Esophagus muscularis mucosa (tissue), 4 donors: Measurements from ENCODE around the gene VDR. TPM values are rescaled to one million over a fixed set of nuclear protein-coding genes. Genes with fewer than 3 reads are reported as not detected.

Source experiments
- DNase-seq: peaks from one replicate; pipeline ENCODE4 v3.0.0-alpha.2; 2017; ENCODE audit errors: extremely low spot score
- H3K27ac ChIP-seq, 4 donors: fragments of 200-600 bp; sonication (generic); replicated peaks in 1 of 4; 1 replicate in 3 of 4; 2 replicates in 1 of 4; pipeline ENCODE4 v1.5.1; 2016 to 2019; ENCODE audit warnings: mild to moderate bottlenecking in 1 of 4
- H3K27me3 ChIP-seq, 4 donors: fragments of 200-600 bp; sonication (generic); one replicate each; pipeline versions ENCODE4 v1.5.1 to v1.6.0; 2016 to 2019
- H3K36me3 ChIP-seq, 4 donors: fragments of 200-600 bp; sonication (generic); one replicate each; pipeline ENCODE4 v1.5.1; 2016 to 2019
- H3K4me1 ChIP-seq, 4 donors: fragments of 200-600 bp; sonication (generic); one replicate each; pipeline ENCODE4 v1.5.1; 2016 to 2019
- H3K4me3 ChIP-seq, 4 donors: fragments of 200-600 bp; sonication (generic); 1 replicate in 2 of 4; 2 replicates in 2 of 4; pipeline ENCODE4 v1.5.1; 2016 to 2019; ENCODE audit warnings: mild to moderate bottlenecking in 4 of 4, moderate library complexity in 1 of 4
- H3K9me3 ChIP-seq, 4 donors: fragments of 200-600 bp; sonication (generic); 1 replicate in 3 of 4; 2 replicates in 1 of 4; pipeline ENCODE4 v1.5.1; 2016 to 2019
- EP300 ChIP-seq: sonication (generic); formaldehyde crosslinking; IDR thresholded peaks from one replicate; pipeline ENCODE4 v1.6.1; 2017; ENCODE audit warnings: antibody characterized with exemption
- POLR2A ChIP-seq: fragments of 450-650 bp; IDR thresholded peaks from one replicate; pipeline ENCODE4 v1.6.1; 2017; ENCODE audit warnings: antibody characterized with exemption, moderate library complexity, mild to moderate bottlenecking, low read depth
- POLR2AphosphoS5 ChIP-seq, 2 donors: sonication (generic); formaldehyde crosslinking; IDR thresholded peaks; one replicate each; pipeline ENCODE4 v1.6.1; 2017; ENCODE audit warnings: antibody characterized with exemption in 2 of 2
- WGBS: methylation state at CpG from one replicate; pipeline ENCODE4 v1.1.5; 2018; 5-methylcytosine and 5-hydroxymethylcytosine counted together
- intact Hi-C: fragments of 100-400 bp; cut with DNase I; formaldehyde crosslinking; loops from one replicate; pipeline ENCODE4 v1.15.1; 2023
- total RNA-seq, 4 donors: library from RNA; depleted of rRNA; stranded (reverse); fragments of >200 nt; gene quantifications; one replicate each; pipeline versions ENCODE4 v1.1.0 to v1.2.1, GENCODE V29; 2016
- TF ChIP-seq, protein P1 (sequence below), 3 experiments: fragments of 200-600 bp in 2 of 3; fragments of 450-650 bp in 1 of 3; sonication (generic) in 2 of 3; IDR thresholded peaks; one replicate each; pipeline ENCODE4 v1.5.1; 2017 to 2019; ENCODE audit warnings: antibody characterized with exemption in 3 of 3, mild to moderate bottlenecking in 2 of 3, moderate library complexity in 1 of 3

The VDR gene
- total RNA-seq, 4 donors from 2014 or later, result 0.42 to 2.8 (median 2.1) TPM

DNA sequence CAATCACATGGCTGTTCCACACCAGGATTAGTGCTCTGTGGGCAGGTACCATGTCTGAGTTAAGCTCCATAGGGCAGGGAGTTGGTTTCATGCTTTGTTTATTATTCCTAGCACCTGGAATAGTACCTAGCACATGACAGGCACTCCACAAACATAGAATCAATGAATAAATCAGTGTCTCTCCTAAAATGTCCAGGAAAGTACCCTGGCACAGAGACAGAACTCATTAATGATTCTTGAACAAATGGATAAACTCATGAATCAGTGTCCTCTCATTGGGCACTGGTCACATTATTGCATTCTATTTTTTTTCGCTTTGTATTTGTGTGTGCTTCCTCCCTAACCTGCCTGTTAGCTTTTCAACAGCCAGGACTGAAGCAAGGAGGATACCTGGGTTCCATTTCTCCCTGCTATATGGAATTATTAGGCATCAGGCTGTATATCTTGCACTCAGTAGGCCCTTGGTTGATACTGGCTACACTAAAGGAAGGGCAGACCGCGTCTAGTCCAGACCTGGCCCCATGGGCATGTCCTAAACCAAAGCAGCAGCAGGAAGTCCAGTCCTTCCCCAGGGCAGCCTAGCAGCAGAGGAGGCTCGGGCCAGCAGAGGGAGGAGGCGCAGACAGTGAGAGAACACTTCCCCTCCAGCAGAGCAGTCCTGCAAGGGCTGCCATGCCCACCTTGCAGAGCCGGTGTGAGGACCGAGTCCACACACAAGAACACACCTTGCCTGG lies 103.5 kb downstream of the VDR start:
- peaks cover 81 to 98% (median 88%) of the 10 kb centered on the region in 4 donors for H3K4me1 ChIP-seq
- TF ChIP-seq, protein P1, sequence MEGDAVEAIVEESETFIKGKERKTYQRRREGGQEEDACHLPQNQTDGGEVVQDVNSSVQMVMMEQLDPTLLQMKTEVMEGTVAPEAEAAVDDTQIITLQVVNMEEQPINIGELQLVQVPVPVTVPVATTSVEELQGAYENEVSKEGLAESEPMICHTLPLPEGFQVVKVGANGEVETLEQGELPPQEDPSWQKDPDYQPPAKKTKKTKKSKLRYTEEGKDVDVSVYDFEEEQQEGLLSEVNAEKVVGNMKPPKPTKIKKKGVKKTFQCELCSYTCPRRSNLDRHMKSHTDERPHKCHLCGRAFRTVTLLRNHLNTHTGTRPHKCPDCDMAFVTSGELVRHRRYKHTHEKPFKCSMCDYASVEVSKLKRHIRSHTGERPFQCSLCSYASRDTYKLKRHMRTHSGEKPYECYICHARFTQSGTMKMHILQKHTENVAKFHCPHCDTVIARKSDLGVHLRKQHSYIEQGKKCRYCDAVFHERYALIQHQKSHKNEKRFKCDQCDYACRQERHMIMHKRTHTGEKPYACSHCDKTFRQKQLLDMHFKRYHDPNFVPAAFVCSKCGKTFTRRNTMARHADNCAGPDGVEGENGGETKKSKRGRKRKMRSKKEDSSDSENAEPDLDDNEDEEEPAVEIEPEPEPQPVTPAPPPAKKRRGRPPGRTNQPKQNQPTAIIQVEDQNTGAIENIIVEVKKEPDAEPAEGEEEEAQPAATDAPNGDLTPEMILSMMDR (IDR thresholded peaks at IDR 0.05), result peak; percentile 19 to 46 (median 33)
- no peak for TF ChIP-seq POLR2A
- peak overlapping the region in 1 of 4 donors; percentile 13 for H3K4me3 ChIP-seq
- intact Hi-C loops, result no loop called here
- H3K27ac ChIP-seq, result peak overlapping the region; percentile 92 to 99 (median 98)
- H3K27me3 ChIP-seq, result no peaks in the 10 kb centered on the region
- H3K36me3 ChIP-seq, result peaks cover 24 to 54% (median 36%) of the 10 kb centered on the region in 4 donors
- WGBS, result 59% methylated on average over 7 of the region's 7 CpGs
- no peak for DNase-seq
- H3K9me3 ChIP-seq, result no peaks in the 10 kb centered on the region

DNA sequence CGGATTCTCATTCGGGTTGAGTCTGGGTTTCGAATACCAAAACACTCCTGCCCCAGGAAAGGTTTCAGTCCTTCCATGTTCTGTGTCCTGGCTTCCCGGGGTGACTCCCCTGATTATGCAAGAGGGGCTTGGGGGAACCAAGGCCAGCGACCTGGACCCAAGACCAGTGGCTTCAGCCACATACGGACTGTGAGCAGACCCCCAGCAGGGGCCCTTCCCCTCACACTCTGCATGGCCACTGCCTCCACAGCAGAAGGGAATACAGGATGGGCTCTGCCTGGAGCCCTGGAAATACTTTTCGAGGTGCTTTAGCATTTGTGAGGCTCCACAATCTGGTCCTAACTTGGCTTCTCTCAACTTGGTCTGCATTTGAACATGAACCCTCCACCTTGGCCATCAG lies 104.2 kb downstream of the VDR start:
- Histone ChIP-seq H3K27ac (peak overlapping the region; percentile 61 to 99 (median 80)), H3K4me3 (no peak overlapping the region), H3K9me3 (no peaks in the 10 kb centered on the region), H3K36me3 (peaks cover 32 to 61% (median 43%) of the 10 kb centered on the region in 4 donors), H3K4me1 (peaks cover 74 to 90% (median 80%) of the 10 kb centered on the region in 4 donors), H3K27me3 (no peaks in the 10 kb centered on the region)
- WGBS, result 91% methylated on average over 6 of the region's 7 CpGs
- no peak for DNase-seq
- intact Hi-C loops, result no loop called here
- TF ChIP-seq POLR2A (no peak), POLR2AphosphoS5 (IDR thresholded peaks at IDR 0.05) (no peak), EP300 (no peak)
- TF ChIP-seq, protein P1 (IDR thresholded peaks at IDR 0.05), result no peak

DNA sequence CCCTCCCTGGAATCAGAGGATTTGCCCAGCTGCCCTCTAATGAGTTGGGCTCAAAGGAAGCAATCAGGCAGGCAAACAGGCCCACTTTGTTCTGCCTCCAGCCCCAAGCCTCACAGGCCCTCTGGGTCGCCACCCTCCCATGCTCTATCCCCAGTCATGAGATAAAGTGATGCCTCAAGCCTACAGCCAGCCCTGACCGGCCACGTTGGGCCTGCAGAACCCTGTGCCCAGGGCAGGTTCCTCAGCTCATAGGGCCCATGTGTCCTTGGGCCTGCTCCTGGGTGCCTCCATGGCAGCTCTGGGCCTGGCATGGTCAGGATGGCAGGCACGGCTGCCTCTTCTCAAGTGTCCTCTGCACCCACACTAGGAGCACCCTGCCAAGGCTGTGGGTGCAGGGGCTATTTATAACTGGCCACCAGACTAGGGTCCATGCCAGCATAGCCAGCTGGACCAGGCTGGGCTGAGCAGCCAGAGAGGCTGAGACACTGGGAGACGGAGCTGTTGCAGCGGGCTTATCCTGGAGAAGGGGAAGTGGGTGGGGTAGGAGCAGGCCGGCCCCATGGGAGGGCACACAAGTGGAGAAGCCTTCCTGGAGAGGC lies 105.3 kb downstream of the VDR start:
- H3K27ac ChIP-seq, result peak overlapping the region; percentile 61 to 99 (median 80)
- no peak for DNase-seq

DNA sequence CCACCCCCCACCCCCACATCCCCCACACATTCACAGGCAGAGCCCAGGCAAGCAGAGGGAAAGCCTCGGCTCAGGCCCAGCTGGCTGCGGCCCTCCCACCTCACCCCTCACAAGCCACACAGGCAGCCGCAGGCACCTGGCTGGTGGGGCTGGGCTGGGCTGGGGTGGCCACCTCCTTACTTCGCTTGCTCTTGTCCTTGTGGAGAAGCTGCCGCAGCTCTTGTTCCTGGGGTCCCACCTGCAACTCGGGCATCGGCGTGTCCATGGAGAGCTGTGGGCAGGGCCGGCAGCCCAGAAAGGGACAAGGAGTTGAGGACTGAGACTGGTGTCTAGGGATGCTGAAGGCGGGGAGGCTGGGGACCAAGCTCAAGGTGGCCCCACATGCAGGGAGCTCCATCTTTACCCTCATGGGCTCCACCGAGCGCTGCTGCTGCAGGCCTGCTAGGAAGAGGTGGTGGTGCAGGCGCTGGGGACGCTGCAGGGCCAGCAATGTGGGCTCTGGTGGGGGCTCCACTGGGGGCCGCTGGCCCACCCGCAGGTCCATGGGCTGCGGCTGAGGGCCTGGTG lies 106.3 kb downstream of the VDR start:
- WGBS, result 84% methylated on average over 11 of the region's 17 CpGs
- Histone ChIP-seq H3K36me3 (peaks cover 52 to 68% (median 59%) of the 10 kb centered on the region in 4 donors), H3K4me1 (peaks cover 53 to 69% (median 59%) of the 10 kb centered on the region in 4 donors), H3K9me3 (no peaks in the 10 kb centered on the region), H3K27me3 (no peaks in the 10 kb centered on the region), H3K4me3 (no peak overlapping the region), H3K27ac (peak overlapping the region in 3 of 4 donors; percentile 14 to 99 (median 99))
- TF ChIP-seq POLR2AphosphoS5 (IDR thresholded peaks at IDR 0.05) (no peak), EP300 (no peak), POLR2A (no peak)
- TF ChIP-seq, protein P1 (IDR thresholded peaks at IDR 0.05), result no peak
- no peak for DNase-seq
- intact Hi-C loops, result no loop called here

More for the DNA sequence above, 105.3 kb downstream of the VDR start:
- Histone ChIP-seq H3K4me1 (peaks cover 62 to 79% (median 69%) of the 10 kb centered on the region in 4 donors), H3K9me3 (no peaks in the 10 kb centered on the region), H3K4me3 (no peak overlapping the region), H3K27me3 (no peaks in the 10 kb centered on the region), H3K36me3 (peaks cover 43 to 68% (median 52%) of the 10 kb centered on the region in 4 donors)
- intact Hi-C loops, result no loop called here
- no CpG with 5 or more reads among the region's 7 CpGs for WGBS
- TF ChIP-seq POLR2AphosphoS5 (IDR thresholded peaks at IDR 0.05), result peak in 1 of 2 donors; percentile 18
- no peak for TF ChIP-seq EP300
- TF ChIP-seq, protein P1 (IDR thresholded peaks at IDR 0.05), result no peak
